Pericardium fibroblast (primary cell): ENCODE results near the gene SLC16A6. TPM values are rescaled to one million over a fixed set of nuclear protein-coding genes. Genes with fewer than 3 reads are reported as not detected.

Experiments
- total RNA-seq: library from RNA; depleted of rRNA; stranded (reverse); fragments of >200 nt; gene quantifications from 2 replicates; pipeline ENCODE4 v1.2.3, GENCODE V29; 2015

SLC16A6 gene, protein sequence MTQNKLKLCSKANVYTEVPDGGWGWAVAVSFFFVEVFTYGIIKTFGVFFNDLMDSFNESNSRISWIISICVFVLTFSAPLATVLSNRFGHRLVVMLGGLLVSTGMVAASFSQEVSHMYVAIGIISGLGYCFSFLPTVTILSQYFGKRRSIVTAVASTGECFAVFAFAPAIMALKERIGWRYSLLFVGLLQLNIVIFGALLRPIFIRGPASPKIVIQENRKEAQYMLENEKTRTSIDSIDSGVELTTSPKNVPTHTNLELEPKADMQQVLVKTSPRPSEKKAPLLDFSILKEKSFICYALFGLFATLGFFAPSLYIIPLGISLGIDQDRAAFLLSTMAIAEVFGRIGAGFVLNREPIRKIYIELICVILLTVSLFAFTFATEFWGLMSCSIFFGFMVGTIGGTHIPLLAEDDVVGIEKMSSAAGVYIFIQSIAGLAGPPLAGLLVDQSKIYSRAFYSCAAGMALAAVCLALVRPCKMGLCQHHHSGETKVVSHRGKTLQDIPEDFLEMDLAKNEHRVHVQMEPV
- 0.26 TPM in 1 of 2 replicates, not detected in the other for total RNA-seq

DNA sequence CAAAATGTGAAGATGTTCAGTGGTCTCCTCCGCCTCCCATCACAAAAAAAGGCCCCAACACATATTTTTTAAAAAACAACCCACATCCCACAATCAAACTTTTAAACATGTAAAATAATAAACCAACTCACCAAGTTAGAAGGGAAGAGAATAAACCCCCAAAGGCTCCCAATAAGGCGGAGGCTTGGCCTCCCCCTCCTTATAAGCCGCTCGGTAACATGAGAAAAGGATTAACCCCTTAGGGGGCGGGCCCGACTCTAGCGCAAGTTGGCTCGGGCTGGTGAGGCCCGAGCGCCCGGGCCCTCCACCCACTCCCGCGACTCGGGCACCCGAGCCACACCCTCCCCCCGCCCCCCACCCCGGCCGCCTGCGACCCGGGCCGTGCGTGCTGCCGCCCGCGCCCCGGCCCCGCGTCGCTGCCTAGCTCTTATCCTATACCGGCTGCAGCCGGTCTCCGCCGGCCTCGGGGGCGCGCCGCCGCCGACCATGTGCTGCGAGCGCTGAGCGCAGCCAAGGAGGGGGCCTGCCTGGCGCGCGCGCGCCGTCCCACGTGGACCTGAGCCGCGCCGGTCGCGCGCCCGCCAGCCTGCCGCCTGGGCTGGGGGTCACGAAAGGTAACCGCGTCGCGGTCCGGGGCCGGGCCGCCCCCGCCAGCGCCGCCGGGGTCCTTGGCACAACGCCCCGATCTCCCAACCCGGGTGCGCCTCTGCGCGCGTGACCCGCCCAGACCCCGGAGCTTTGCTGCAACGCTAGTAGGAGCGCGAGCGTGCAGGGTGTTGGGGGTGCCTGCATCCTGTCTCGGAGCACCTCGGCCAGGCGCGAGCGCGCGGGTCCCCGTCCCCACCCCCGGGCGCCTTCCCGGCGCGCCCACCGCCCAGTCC, at the start of gene SLC16A6, which contains the start of gene ARSG:
Gene SLC16A6, minus strand, starts transcription at position 173 of the 881 bp plus-strand sequence. CDS start 12,807 bp downstream, outside the sequence.
Gene ARSG, plus strand, starts transcription at position 541 of the 881 bp plus-strand sequence. CDS start 15,999 bp downstream, outside the sequence.

DNA sequence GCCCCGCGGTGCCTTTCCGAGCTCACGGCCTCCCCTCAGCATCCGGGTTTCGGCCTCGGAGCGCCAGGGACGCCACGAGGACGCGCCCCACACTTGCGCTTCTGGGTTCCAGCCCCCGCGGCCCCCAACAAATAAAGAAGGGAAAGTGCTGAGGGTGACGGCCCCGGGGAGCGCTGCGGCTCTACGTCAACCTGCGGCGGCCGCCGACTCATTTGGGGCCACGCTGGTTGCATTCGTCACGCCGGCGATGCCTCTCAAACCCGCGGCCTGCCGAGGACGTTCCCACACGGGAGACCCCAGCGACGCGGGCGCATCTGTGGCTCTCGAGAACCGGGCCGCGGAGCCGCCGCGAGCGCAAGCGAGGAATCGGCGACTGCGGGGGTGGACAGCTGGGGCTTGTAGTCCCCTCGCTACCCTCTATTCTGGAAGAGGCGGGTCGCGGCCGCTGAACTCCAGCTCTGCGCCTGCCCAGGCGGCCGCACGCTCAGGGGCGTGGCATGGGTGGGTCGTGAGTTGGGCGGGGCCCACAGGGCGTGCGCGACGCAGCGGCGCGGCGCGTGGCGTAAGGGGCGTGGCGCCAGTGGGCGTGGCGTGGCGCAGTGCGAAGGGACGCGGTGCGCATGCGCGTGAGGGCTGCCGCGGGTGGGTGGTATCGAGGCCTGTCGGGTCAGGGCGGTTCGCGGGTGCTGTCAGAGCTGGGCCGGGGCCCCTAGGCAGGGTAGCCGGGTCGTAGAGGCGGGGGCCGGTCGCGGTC, 43.3 kb downstream of the SLC16A6 start, which contains the start of gene AMZ2:
Gene AMZ2, plus strand, starts transcription at position 599 of the 754 bp plus-strand sequence. CDS start 2,145 bp downstream, outside the sequence.

Other genes starting within 250 kb of the SLC16A6 start
- 52.7 and 61.8 TPM in 2 replicates for gene AMZ2, start 43.1 kb downstream of the SLC16A6 start, total RNA-seq
- gene ARSG, start 368 bp upstream of the SLC16A6 start, total RNA-seq = 0.35 and 1.4 TPM in 2 replicates
- gene WIPI1, start 166.4 kb upstream of the SLC16A6 start, total RNA-seq = 101 and 120 TPM in 2 replicates
- gene PRKAR1A, start 221.3 kb upstream of the SLC16A6 start, total RNA-seq = 119 and 152 TPM in 2 replicates